ENCODE data around the gene CADM2.
"Not testable (repeated sequence)": the region's sequence is repeated elsewhere in the genome, so short reads cannot be mapped to it uniquely, and the experiment has no call there.

CADM2 gene

GRCh38 chr3:85081191-85081906 lies 122.6 kb downstream of the CADM2 start:
- no peak for DNase-seq

- no peak for DNase-seq
Observed at GRCh38 chr3:85090495-85090894, 131.7 kb downstream of the CADM2 start.

- DNase-seq = no peak
Observed at GRCh38 chr3:85100316-85100715, 141.5 kb downstream of the CADM2 start.

- no peak for DNase-seq
Observed at GRCh38 chr3:85102781-85103180, 144.0 kb downstream of the CADM2 start.

- no peak for DNase-seq
Observed at GRCh38 chr3:85110393-85110792, 151.6 kb downstream of the CADM2 start.

- no peak for DNase-seq
Observed at GRCh38 chr3:85120879-85121278, 162.1 kb downstream of the CADM2 start.

GRCh38 chr3:85132864-85133263 lies 174.1 kb downstream of the CADM2 start:
- DNase-seq = not testable (repeated sequence)

- not testable (repeated sequence) for DNase-seq
Observed at GRCh38 chr3:85133691-85134420, 175.1 kb downstream of the CADM2 start.

- no peak for DNase-seq
Observed at GRCh38 chr3:85142626-85143025, 183.8 kb downstream of the CADM2 start.

- peak; percentile 17 for DNase-seq
Observed at GRCh38 chr3:85148036-85148435, 189.2 kb downstream of the CADM2 start.

GRCh38 chr3:85151555-85151954 lies 192.8 kb downstream of the CADM2 start:
- DNase-seq = no peak

- not testable (repeated sequence) for DNase-seq
Observed at GRCh38 chr3:85153279-85153678, 194.5 kb downstream of the CADM2 start.

- DNase-seq = no peak
Observed at GRCh38 chr3:85159376-85159775, 200.6 kb downstream of the CADM2 start.

GRCh38 chr3:85161544-85161943 lies 202.8 kb downstream of the CADM2 start:
- DNase-seq = no peak

GRCh38 chr3:85162905-85163304 lies 204.1 kb downstream of the CADM2 start:
- no peak for DNase-seq

- no peak for DNase-seq
Observed at GRCh38 chr3:85164436-85164835, 205.6 kb downstream of the CADM2 start.

- no peak for DNase-seq
Observed at GRCh38 chr3:85167576-85167975, 208.8 kb downstream of the CADM2 start.

GRCh38 chr3:85170646-85171045 lies 211.9 kb downstream of the CADM2 start:
- no peak for DNase-seq

- no peak for DNase-seq
Observed at GRCh38 chr3:85171976-85172375, 213.2 kb downstream of the CADM2 start.

GRCh38 chr3:85176799-85177198 lies 218.0 kb downstream of the CADM2 start:
- no peak for DNase-seq

GRCh38 chr3:85182975-85183752 lies 224.4 kb downstream of the CADM2 start:
- no peak for DNase-seq

GRCh38 chr3:85185495-85185894 lies 226.7 kb downstream of the CADM2 start:
- DNase-seq = no peak

GRCh38 chr3:85189731-85190130 lies 230.9 kb downstream of the CADM2 start:
- no peak for DNase-seq

- DNase-seq = no peak
Observed at GRCh38 chr3:85193565-85193964, 234.8 kb downstream of the CADM2 start.

Measured in right hindlimb (tissue), 1 donor.